DOHH2 (cell line): ENCODE data around the gene DNAH1.

Source experiments
- CTCF ChIP-seq: fragments of 200-600 bp; sonication (generic); IDR thresholded peaks from one replicate; pipeline ENCODE4 v1.5.1; 2014; ENCODE audit warnings: antibody characterized with exemption, mild to moderate bottlenecking, low read depth, low read length; ENCODE audit not compliant: poor library complexity, severe bottlenecking
- EZH2phosphoT487 ChIP-seq: fragments of 200-600 bp; sonication (generic); IDR thresholded peaks from 2 replicates; pipeline ENCODE4 v1.6.1; 2017; ENCODE audit warnings: borderline replicate concordance, mild to moderate bottlenecking, antibody characterized with exemption, low read length, moderate library complexity, mixed read lengths

GRCh38 chr3:52280050-52280461 is 36.1 kb upstream of the DNAH1 start:
- TF ChIP-seq CTCF (no peak), EZH2phosphoT487 (no peak)
